GM12891 (cell line): ENCODE data around the gene BOD1L1.

Experiments
- PAX5 ChIP-seq: IDR thresholded peaks from 2 replicates; pipeline ENCODE4 v1.6.1; 2011; ENCODE audit warnings: low read length, moderate library complexity, mild to moderate bottlenecking; ENCODE audit not compliant: insufficient read depth, severe bottlenecking
- POLR2A ChIP-seq: IDR thresholded peaks from 2 replicates; pipeline ENCODE4 v1.6.1; 2011; ENCODE audit warnings: low read depth, low read length, control low read depth
- POLR2AphosphoS5 ChIP-seq: IDR thresholded peaks from 2 replicates; pipeline ENCODE4 v1.6.1; 2011; ENCODE audit warnings: low read depth, low read length, control low read depth
- POU2F2 ChIP-seq: IDR thresholded peaks from 2 replicates; pipeline ENCODE4 v1.6.1; 2011; ENCODE audit warnings: low read depth, mild to moderate bottlenecking, control low read depth, low read length, moderate library complexity
- SPI1 ChIP-seq: IDR thresholded peaks from 2 replicates; pipeline ENCODE4 v1.6.1; 2011; ENCODE audit warnings: low read depth, low read length, control low read depth
- TAF1 ChIP-seq: IDR thresholded peaks from 2 replicates; pipeline ENCODE4 v1.6.1; 2011; ENCODE audit warnings: low read depth, low read length, control low read depth

- no peak for TF ChIP-seq POU2F2
- TF ChIP-seq POLR2A = no peak
- TF ChIP-seq POLR2AphosphoS5 = no peak
- TF ChIP-seq TAF1 = no peak
- TF ChIP-seq SPI1 = no peak
- TF ChIP-seq PAX5 = no peak
Measured at GRCh38 chr4:13570916-13571315, 56.6 kb downstream of the BOD1L1 start.
